ENCODE results near the gene NFE2L2. TPM values are rescaled to one million over a fixed set of nuclear protein-coding genes. Genes with fewer than 3 reads are reported as not detected.

NFE2L2 gene
- total and polyA plus RNA-seq, 9 of the 15 experiments (the other 6 are each of a cell fraction or from before 2014, with no cell fraction given): 29.3 to 120 (median 59.3) TPM

DNA sequence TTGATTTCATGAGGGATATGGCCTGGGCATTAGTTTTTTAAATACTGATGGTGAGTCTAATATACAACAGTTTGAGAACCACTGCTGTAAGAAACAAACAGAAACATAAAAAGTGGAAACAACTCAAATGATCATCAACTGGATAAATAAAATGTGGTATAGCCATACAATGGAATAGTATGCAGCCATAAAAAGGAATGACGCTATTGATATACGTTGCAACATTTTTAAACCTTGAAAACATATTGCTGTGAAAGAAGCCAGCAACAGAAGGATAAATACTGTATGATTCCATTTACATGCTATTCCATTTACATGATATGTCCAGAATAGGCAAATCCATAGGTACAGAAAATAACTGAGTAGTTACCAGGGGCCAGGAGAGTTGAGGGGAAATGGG lies 6.5 kb downstream of the NFE2L2 start (continued):
- TF ChIP-seq HMGXB4 (CRISPR knock-in tag; IDR thresholded peaks at IDR 0.05) (no peak), KHSRP (IDR thresholded peaks at IDR 0.05) (no peak), NCOA1 (IDR thresholded peaks at IDR 0.05; ENCODE audit: low read depth) (no peak), GABPB1 (CRISPR knock-in tag; IDR thresholded peaks at IDR 0.05) (no peak), SMAD1 (IDR thresholded peaks at IDR 0.05; ENCODE audit: low read depth, low read length, partially characterized antibody) (no peak), ZNF143 (CRISPR knock-in tag; IDR thresholded peaks at IDR 0.05) (no peak), CBX1 (IDR thresholded peaks at IDR 0.05; ENCODE audit: low read depth) (peak; percentile 43; the same call in 1 of the 2 replicates), ZNF699 (CRISPR knock-in tag; IDR thresholded peaks at IDR 0.05; ENCODE audit: insufficient replicate concordance) (no peak), BACH1 (tag; IDR thresholded peaks at IDR 0.05) (no peak), ZNF140 (CRISPR knock-in tag; IDR thresholded peaks at IDR 0.05) (no peak), SIRT6 (IDR thresholded peaks at IDR 0.05; ENCODE audit: low read depth, low read length) (no peak), ZNF584 (CRISPR knock-in tag; IDR thresholded peaks at IDR 0.05; ENCODE audit: low read depth) (no peak), CBX3 (IDR thresholded peaks at IDR 0.05; ENCODE audit: borderline replicate concordance in 1 of 2, low read length in 2 of 2) (peak in 1 of 2 experiments; percentile 90; a peak in 2 of 3 replicates), ZNF740 (CRISPR knock-in tag; IDR thresholded peaks at IDR 0.05) (no peak), ZNF740 (tag; IDR thresholded peaks at IDR 0.05) (no peak), LCOR (CRISPR knock-in tag; IDR thresholded peaks at IDR 0.05) (no peak), NCOA4 (IDR thresholded peaks at IDR 0.05; ENCODE audit: partially characterized antibody) (no peak), IFI16 (CRISPR knock-in tag; IDR thresholded peaks at IDR 0.05) (no peak), ELF4 (CRISPR knock-in tag; IDR thresholded peaks at IDR 0.05) (no peak), HOMEZ (CRISPR knock-in tag; IDR thresholded peaks at IDR 0.05) (no peak), PTTG1 (tag; IDR thresholded peaks at IDR 0.05; ENCODE audit: low read depth) (no peak), NBN (IDR thresholded peaks at IDR 0.05; ENCODE audit: low read depth) (no peak), STAT5B (CRISPR knock-in tag; IDR thresholded peaks at IDR 0.05) (no peak)

Data from K562 (cell line).